KMS-11 (cell line): ENCODE measurements around the gene PLSCR3.

Experiments used
- H2AFZ ChIP-seq: fragments of 200-600 bp; sonication (generic); 2 replicates; pipeline ENCODE4 v1.6.1; 2016; ENCODE audit warnings: antibody characterized with exemption, mixed run types, low read depth
- H3K27ac ChIP-seq: fragments of 200-600 bp; sonication (generic); 2 replicates; pipeline ENCODE4 v1.6.1; 2016; ENCODE audit warnings: mild to moderate bottlenecking, mixed run types
- H3K27me3 ChIP-seq: fragments of 200-600 bp; sonication (generic); 2 replicates; pipeline ENCODE4 v1.6.1; 2017; ENCODE audit warnings: mild to moderate bottlenecking, low read depth, mixed run types, moderate library complexity; ENCODE audit not compliant: insufficient read depth
- H3K36me3 ChIP-seq: fragments of 200-600 bp; sonication (generic); 2 replicates; pipeline ENCODE4 v1.6.1; 2017; ENCODE audit warnings: mild to moderate bottlenecking, mixed run types; ENCODE audit not compliant: insufficient read depth
- H3K4me1 ChIP-seq: fragments of 200-600 bp; sonication (generic); 2 replicates; pipeline ENCODE4 v1.6.1; 2016; ENCODE audit warnings: mild to moderate bottlenecking, low read depth, mixed run types; ENCODE audit not compliant: poor library complexity, severe bottlenecking
- H3K4me2 ChIP-seq: fragments of 200-600 bp; sonication (generic); 2 replicates; pipeline ENCODE4 v1.7.0; 2016; ENCODE audit warnings: mild to moderate bottlenecking, mixed run types
- H3K4me3 ChIP-seq: fragments of 200-600 bp; sonication (generic); IDR thresholded peaks from 2 replicates; pipeline ENCODE4 v1.6.1; 2017; ENCODE audit warnings: low read depth, low read length, mixed read lengths; ENCODE audit not compliant: insufficient read depth
- H3K79me2 ChIP-seq: fragments of 200-600 bp; sonication (generic); 2 replicates; pipeline ENCODE4 v1.6.1; 2016; ENCODE audit warnings: low read depth, mixed run types; ENCODE audit not compliant: insufficient read depth
- H3K9ac ChIP-seq: fragments of 200-600 bp; sonication (generic); 2 replicates; pipeline ENCODE4 v1.6.1; 2016; ENCODE audit warnings: mild to moderate bottlenecking, mixed run types
- H4K20me1 ChIP-seq: fragments of 200-600 bp; sonication (generic); 2 replicates; pipeline ENCODE4 v1.6.1; 2016; ENCODE audit warnings: mild to moderate bottlenecking, mixed run types; ENCODE audit not compliant: insufficient read depth
- TF ChIP-seq, protein P1 (sequence below): fragments of 200-600 bp; sonication (generic); conservative IDR thresholded peaks from 2 replicates; pipeline ENCODE4 v1.6.1; 2017; ENCODE audit warnings: low read depth, mild to moderate bottlenecking, antibody characterized with exemption, low read length, moderate library complexity, mixed read lengths

The PLSCR3 gene

DNA sequence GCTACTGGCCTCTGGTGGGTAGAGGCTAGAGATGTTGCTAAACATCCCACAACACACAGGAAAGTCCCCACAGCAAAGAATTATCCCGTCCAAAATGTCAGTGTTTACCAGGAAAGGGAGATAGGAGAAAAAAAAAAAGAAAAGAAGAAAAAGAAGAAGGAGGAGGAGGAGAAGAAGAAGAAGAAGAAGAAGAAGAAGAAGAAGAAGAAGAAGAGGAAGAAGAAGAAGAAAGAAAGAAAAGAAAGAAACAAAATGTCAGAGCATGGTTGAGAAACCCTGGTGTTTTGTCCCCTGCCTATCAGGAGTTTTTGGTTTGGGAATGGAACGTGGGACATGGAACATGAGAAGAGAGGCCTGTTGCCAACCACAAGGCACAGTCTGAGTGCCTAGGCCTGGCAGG is 36.9 kb downstream of the PLSCR3 start:
- H4K20me1 ChIP-seq = no peaks in the 10 kb centered on the region
- H3K4me3 ChIP-seq = no peak overlapping the region
- no peak overlapping the region for H3K9ac ChIP-seq
- H2AFZ ChIP-seq = no peak overlapping the region
- H3K4me1 ChIP-seq = no peaks in the 10 kb centered on the region
- no peaks in the 10 kb centered on the region for H3K79me2 ChIP-seq
- no peaks in the 10 kb centered on the region for H3K36me3 ChIP-seq
- H3K27me3 ChIP-seq = no peaks in the 10 kb centered on the region
- TF ChIP-seq, protein P1, sequence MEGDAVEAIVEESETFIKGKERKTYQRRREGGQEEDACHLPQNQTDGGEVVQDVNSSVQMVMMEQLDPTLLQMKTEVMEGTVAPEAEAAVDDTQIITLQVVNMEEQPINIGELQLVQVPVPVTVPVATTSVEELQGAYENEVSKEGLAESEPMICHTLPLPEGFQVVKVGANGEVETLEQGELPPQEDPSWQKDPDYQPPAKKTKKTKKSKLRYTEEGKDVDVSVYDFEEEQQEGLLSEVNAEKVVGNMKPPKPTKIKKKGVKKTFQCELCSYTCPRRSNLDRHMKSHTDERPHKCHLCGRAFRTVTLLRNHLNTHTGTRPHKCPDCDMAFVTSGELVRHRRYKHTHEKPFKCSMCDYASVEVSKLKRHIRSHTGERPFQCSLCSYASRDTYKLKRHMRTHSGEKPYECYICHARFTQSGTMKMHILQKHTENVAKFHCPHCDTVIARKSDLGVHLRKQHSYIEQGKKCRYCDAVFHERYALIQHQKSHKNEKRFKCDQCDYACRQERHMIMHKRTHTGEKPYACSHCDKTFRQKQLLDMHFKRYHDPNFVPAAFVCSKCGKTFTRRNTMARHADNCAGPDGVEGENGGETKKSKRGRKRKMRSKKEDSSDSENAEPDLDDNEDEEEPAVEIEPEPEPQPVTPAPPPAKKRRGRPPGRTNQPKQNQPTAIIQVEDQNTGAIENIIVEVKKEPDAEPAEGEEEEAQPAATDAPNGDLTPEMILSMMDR = no peak
- no peak overlapping the region for H3K4me2 ChIP-seq
- no peak overlapping the region for H3K27ac ChIP-seq

DNA sequence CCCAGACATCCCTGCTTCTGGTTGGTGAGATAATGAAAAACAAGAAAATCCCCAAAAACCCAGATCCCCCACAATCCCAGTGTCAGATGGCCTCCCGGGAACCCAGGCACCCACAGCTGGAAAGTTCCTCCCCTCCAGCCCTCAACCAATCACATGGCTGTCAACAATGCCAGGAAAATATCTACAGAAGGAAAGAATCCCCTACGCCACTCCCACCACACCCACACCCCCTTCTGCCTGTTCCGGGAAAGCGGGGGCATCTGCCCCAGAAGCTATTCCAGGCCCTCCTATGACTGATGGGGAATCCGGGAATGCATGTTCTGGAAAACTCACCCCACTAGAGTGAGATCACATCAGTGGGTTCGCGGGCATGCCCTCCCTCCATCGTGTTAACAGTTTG is 37.6 kb downstream of the PLSCR3 start:
- Histone ChIP-seq H3K27me3 (no peaks in the 10 kb centered on the region), H3K9ac (no peak overlapping the region), H3K4me2 (no peak overlapping the region), H3K4me3 (no peak overlapping the region), H4K20me1 (no peaks in the 10 kb centered on the region), H3K79me2 (no peaks in the 10 kb centered on the region), H2AFZ (no peak overlapping the region), H3K4me1 (no peaks in the 10 kb centered on the region), H3K27ac (no peak overlapping the region), H3K36me3 (no peaks in the 10 kb centered on the region)
- TF ChIP-seq, protein P1 = no peak

DNA sequence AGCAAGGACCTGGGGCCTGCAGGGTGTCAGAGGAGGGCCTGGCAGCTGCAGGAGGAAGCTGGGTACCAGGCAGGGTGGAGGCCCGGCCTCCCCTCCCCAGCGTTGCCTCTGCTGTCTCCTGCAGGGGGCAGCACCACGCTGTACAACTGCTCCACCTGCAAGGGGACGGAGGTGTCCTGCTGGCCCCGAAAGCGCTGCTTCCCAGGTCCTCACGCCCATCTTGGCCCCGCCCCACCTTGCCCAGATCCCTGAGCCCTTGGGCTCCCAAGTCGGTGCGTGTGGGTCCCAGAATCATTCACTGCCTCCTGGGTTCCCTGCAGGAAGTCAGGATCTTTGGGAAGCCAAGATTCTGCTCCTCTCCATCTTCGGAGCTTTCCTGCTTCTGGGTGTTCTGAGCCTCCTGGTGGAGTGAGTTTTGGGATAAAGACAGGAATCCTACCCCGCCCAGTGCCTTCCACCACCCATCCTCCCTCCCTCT is 38.2 kb downstream of the PLSCR3 start:
- Histone ChIP-seq H3K27ac (no peak overlapping the region), H3K9ac (no peak overlapping the region), H3K36me3 (no peaks in the 10 kb centered on the region), H2AFZ (no peak overlapping the region), H3K27me3 (no peaks in the 10 kb centered on the region), H3K4me3 (no peak overlapping the region), H3K79me2 (no peaks in the 10 kb centered on the region), H4K20me1 (no peaks in the 10 kb centered on the region), H3K4me2 (no peak overlapping the region), H3K4me1 (no peaks in the 10 kb centered on the region)
- TF ChIP-seq, protein P1 = peak; percentile 29; the same call in 1 of the 2 replicates

DNA sequence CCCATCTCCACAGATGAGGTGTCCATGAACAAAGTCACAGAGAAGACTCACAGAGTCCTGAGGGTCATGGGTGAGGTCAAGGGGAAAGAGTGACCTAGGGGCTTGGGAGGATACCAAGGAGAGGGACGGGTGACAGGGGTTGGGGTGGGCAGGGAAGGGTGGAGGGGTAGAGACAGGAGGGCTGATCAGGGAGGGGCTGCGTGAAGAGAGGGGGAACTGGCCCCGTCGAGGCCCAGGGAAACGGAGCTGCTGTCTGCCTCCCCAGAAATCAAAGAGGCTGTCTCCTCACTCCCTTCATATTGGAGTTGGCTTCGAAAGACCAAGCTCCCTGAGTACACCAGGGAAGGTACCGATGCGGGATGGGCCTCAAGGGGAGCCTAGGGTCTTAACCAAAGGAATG is 38.8 kb downstream of the PLSCR3 start:
- H3K27ac ChIP-seq = no peak overlapping the region
- H3K36me3 ChIP-seq = no peaks in the 10 kb centered on the region

More for the DNA sequence above, 38.8 kb downstream of the PLSCR3 start:
- Histone ChIP-seq H3K4me2 (no peak overlapping the region), H2AFZ (no peak overlapping the region), H3K79me2 (no peaks in the 10 kb centered on the region), H3K9ac (no peak overlapping the region), H4K20me1 (no peaks in the 10 kb centered on the region), H3K4me1 (no peaks in the 10 kb centered on the region), H3K27me3 (no peaks in the 10 kb centered on the region), H3K4me3 (no peak overlapping the region)
- TF ChIP-seq, protein P1 = no peak
